SK-N-SH (cell line): ENCODE measurements around the gene APOLD1. TPM values are rescaled to one million over a fixed set of nuclear protein-coding genes. Genes with fewer than 3 reads are reported as not detected.

Source experiments
- CTCF ChIA-PET: fragments of 300-600, 350-600 bp; formaldehyde crosslinking; extraction: SDS; loops from one replicate; lab custom pipeline; 2021; lab: Yijun Ruan, JAX
- POLR2A ChIA-PET: fragments of 350-600 bp; sonication (Branson Sonifier 250); formaldehyde crosslinking; extraction: SDS; loops from one replicate; lab custom pipeline; 2020; ENCODE audit warnings: antibody characterized with exemption, inconsistent platforms; lab: Yijun Ruan, JAX
- DNase-seq: peaks from one replicate; pipeline ENCODE4 v3.0.0; 2012
- H2AFZ ChIP-seq: fragments of 200-600 bp; sonication (generic); 2 replicates; pipeline ENCODE4 v1.8.1; 2016; ENCODE audit warnings: antibody characterized with exemption, mild to moderate bottlenecking, low read depth
- H3F3A ChIP-seq: fragments of 200-600 bp; sonication (generic); replicated peaks from 2 replicates; pipeline ENCODE3; 2016; ENCODE audit warnings: antibody characterized with exemption, mild to moderate bottlenecking; ENCODE audit not compliant: insufficient read depth
- H3K27ac ChIP-seq, 2 experiments: fragments of 200-500 bp in 1 of 2; fragments of 200-600 bp in 1 of 2; sonication (Bioruptor generic) in 1 of 2; sonication (generic), shearing (Covaris generic) in 1 of 2; 2 replicates each; pipeline versions ENCODE4 v1.5.1 to v1.6.1; 2014 to 2016; ENCODE audit warnings: low read depth in 2 of 2, inconsistent platforms in 1 of 2, low read length in 1 of 2, mild to moderate bottlenecking in 1 of 2, mixed read lengths in 1 of 2
- H3K27me3 ChIP-seq: fragments of 200-600 bp; sonication (generic), shearing (Covaris generic); 2 replicates; pipeline ENCODE4 v1.6.1; 2016; ENCODE audit warnings: mixed run types; ENCODE audit not compliant: insufficient read depth
- H3K36me3 ChIP-seq, 2 experiments: fragments of 200-500 bp in 1 of 2; fragments of 200-600 bp in 1 of 2; sonication (Bioruptor generic) in 1 of 2; sonication (generic) in 1 of 2; replicated peaks in 1 of 2; 2 replicates each; pipeline versions ENCODE3 to v1.5.1; 2014 to 2016; ENCODE audit warnings: low read length in 1 of 2, mild to moderate bottlenecking in 1 of 2; ENCODE audit not compliant: insufficient read depth in 2 of 2, control insufficient read depth in 1 of 2
- H3K4me1 ChIP-seq, 2 experiments: fragments of 200-500 bp in 1 of 2; fragments of 200-600 bp in 1 of 2; sonication (Bioruptor generic) in 1 of 2; sonication (generic), shearing (Covaris generic) in 1 of 2; 2 replicates each; pipeline versions ENCODE4 v1.5.1 to v1.6.1; 2014 to 2016; ENCODE audit warnings: low read depth in 1 of 2, low read length in 1 of 2, mixed run types in 1 of 2; ENCODE audit not compliant: insufficient read depth in 2 of 2, control insufficient read depth in 1 of 2
- H3K4me2 ChIP-seq: fragments of 200-600 bp; sonication (generic), shearing (Covaris generic); 2 replicates; pipeline ENCODE4 v1.6.1; 2017; ENCODE audit warnings: mixed run types
- H3K4me3 ChIP-seq, 2 experiments: fragments of 200-500 bp in 1 of 2; fragments of 200-600 bp in 1 of 2; sonication (Bioruptor generic) in 1 of 2; sonication (generic), shearing (Covaris generic) in 1 of 2; 2 replicates each; pipeline versions ENCODE4 v1.5.1 to v1.8.1; 2014 to 2016; ENCODE audit warnings: low read depth in 2 of 2, inconsistent platforms in 1 of 2, low read length in 1 of 2, mild to moderate bottlenecking in 1 of 2, mixed read lengths in 1 of 2, moderate library complexity in 1 of 2
- H3K79me2 ChIP-seq: fragments of 200-600 bp; sonication (generic); 2 replicates; pipeline ENCODE4 v1.8.1; 2017; ENCODE audit warnings: mild to moderate bottlenecking; ENCODE audit not compliant: insufficient read depth
- H3K9ac ChIP-seq: fragments of 200-600 bp; sonication (generic); 2 replicates; pipeline ENCODE4 v1.6.1; 2017; ENCODE audit warnings: mixed run types
- H3K9me2 ChIP-seq: fragments of 200-600 bp; sonication (generic); 2 replicates; pipeline ENCODE4 v1.6.1; 2017; ENCODE audit warnings: mixed run types
- H3K9me3 ChIP-seq: fragments of 200-600 bp; sonication (generic); 2 replicates; pipeline ENCODE4 v1.6.1; 2017; ENCODE audit warnings: mixed run types, mild to moderate bottlenecking, moderate library complexity
- H4K20me1 ChIP-seq: fragments of 200-600 bp; sonication (generic); 2 replicates; pipeline ENCODE4 v1.6.1; 2017; ENCODE audit warnings: mild to moderate bottlenecking, mixed run types; ENCODE audit not compliant: insufficient read depth
- CTCF ChIP-seq: fragments of 200-600 bp; sonication (generic); IDR thresholded peaks from 2 replicates; pipeline ENCODE4 v1.6.1; 2017; ENCODE audit warnings: antibody characterized with exemption, mild to moderate bottlenecking, moderate library complexity
- EZH2phosphoT487 ChIP-seq: fragments of 200-600 bp; sonication (generic); IDR thresholded peaks from 2 replicates; pipeline ENCODE4 v1.6.1; 2017; ENCODE audit warnings: low read depth, mixed run types, mild to moderate bottlenecking, antibody characterized with exemption, moderate library complexity, borderline replicate concordance
- GABPA ChIP-seq: IDR thresholded peaks from 2 replicates; pipeline ENCODE4 v1.4.0; 2012; ENCODE audit warnings: low read depth, mild to moderate bottlenecking
- IRF3 ChIP-seq: fragments of 150-350 bp; IDR thresholded peaks from 2 replicates; pipeline ENCODE4 v1.6.1; 2016; ENCODE audit warnings: mild to moderate bottlenecking, low read depth, low read length
- MAX ChIP-seq: IDR thresholded peaks from 2 replicates; pipeline ENCODE4 v1.4.0; 2012; ENCODE audit warnings: low read depth
- MEF2A ChIP-seq: IDR thresholded peaks from 2 replicates; pipeline ENCODE4 v1.4.0; 2012; ENCODE audit warnings: low read depth, borderline replicate concordance
- NRF1 ChIP-seq: IDR thresholded peaks from 2 replicates; pipeline ENCODE4 v1.6.1; 2012; ENCODE audit warnings: low read depth, mild to moderate bottlenecking, low read length
- POLR2AphosphoS5 ChIP-seq: IDR thresholded peaks from 2 replicates; pipeline ENCODE4 v1.6.1; 2012; ENCODE audit warnings: low read depth, low read length
- REST ChIP-seq: IDR thresholded peaks from 2 replicates; pipeline ENCODE4 v1.6.1; 2012; ENCODE audit warnings: mild to moderate bottlenecking, low read depth, low read length, moderate library complexity
- RFX5 ChIP-seq: IDR thresholded peaks from 2 replicates; pipeline ENCODE4 v1.6.1; 2012; ENCODE audit warnings: mild to moderate bottlenecking, improper control_type of control experiment, low read length
- SIN3A ChIP-seq: IDR thresholded peaks from 2 replicates; pipeline ENCODE4 v1.6.1; 2012; ENCODE audit warnings: low read depth, mild to moderate bottlenecking, low read length, moderate library complexity, borderline replicate concordance
- SMC3 ChIP-seq: IDR thresholded peaks from 2 replicates; pipeline ENCODE4 v1.6.1; 2012; ENCODE audit warnings: low read depth, low read length, improper control_type of control experiment
- USF2 ChIP-seq: fragments of 150-350 bp; IDR thresholded peaks from 2 replicates; pipeline ENCODE4 v1.6.1; 2017; ENCODE audit warnings: antibody characterized with exemption, low read length, low read depth, borderline replicate concordance
- WGBS: methylation state at CpG from one replicate; pipeline ENCODE4 v1.1.6; 2017; ENCODE audit warnings: low lambda C conversion rate; 5-methylcytosine and 5-hydroxymethylcytosine counted together
- polyA plus RNA-seq, 3 experiments: library from polyadenylated mRNA; depleted of rRNA; stranded (reverse); fragments of >200 nt; gene quantifications; 2 replicates each; pipeline ENCODE4 v1.2.3, GENCODE V29; 2012

Gene APOLD1
- polyA plus RNA-seq, 1 of the 3 experiments (the other 2 are of a cell fraction) = 1.7 TPM

GRCh38 chr12:12777092-12777491 is 8.4 kb upstream of the APOLD1 start:
- Histone ChIP-seq H3K27ac (no peak overlapping the region), H3K9me2 (no peaks in the 10 kb centered on the region), H3K9me3 (no peaks in the 10 kb centered on the region), H3K4me2 (no peak overlapping the region), H2AFZ (no peak overlapping the region), H3K4me1 (peaks cover 2 to 9% of the 10 kb centered on the region in 2 experiments; a peak in 3 of 4 replicates), H3K4me3 (no peak overlapping the region), H3K9ac (no peak overlapping the region), H3K27me3 (no peaks in the 10 kb centered on the region), H3F3A (peaks cover 15% of the 10 kb centered on the region), H3K36me3 (no peaks in the 10 kb centered on the region), H4K20me1 (no peaks in the 10 kb centered on the region), H3K79me2 (no peaks in the 10 kb centered on the region)
- no peak for TF ChIP-seq SIN3A
- no peak for TF ChIP-seq GABPA
- no peak for TF ChIP-seq REST
- no peak for TF ChIP-seq MAX
- TF ChIP-seq POLR2AphosphoS5 = no peak
- no peak for TF ChIP-seq NRF1
- TF ChIP-seq SMC3 = no peak
- no peak for TF ChIP-seq CTCF
- no peak for TF ChIP-seq USF2
- no peak for TF ChIP-seq MEF2A
- no peak for TF ChIP-seq IRF3
- no peak for TF ChIP-seq EZH2phosphoT487
- TF ChIP-seq RFX5 = no peak
- 83% methylated on average over 3 of the region's 3 CpGs for WGBS
- ChIA-PET POLR2A (no interaction called here), CTCF (no interaction called here)
- DNase-seq = no peak
